Hepatocyte (in vitro differentiated cells): ENCODE results near the gene PCBP3.

Experiments used
- CTCF ChIP-seq: fragments of 200-600 bp; sonication (generic); IDR thresholded peaks from 2 replicates; pipeline ENCODE4 v1.5.1; 2016; ENCODE audit warnings: antibody characterized with exemption, mild to moderate bottlenecking; ENCODE audit not compliant: poor library complexity
- EZH2 ChIP-seq: fragments of 200-600 bp; sonication (generic); IDR thresholded peaks from 2 replicates; pipeline ENCODE4 v1.6.1; 2016; ENCODE audit warnings: antibody characterized with exemption, mild to moderate bottlenecking, borderline replicate concordance
- EZH2phosphoT487 ChIP-seq: fragments of 200-600 bp; sonication (generic); IDR thresholded peaks from one replicate; pipeline ENCODE4 v1.6.1; 2018; ENCODE audit warnings: antibody characterized with exemption, mild to moderate bottlenecking, low read depth, moderate library complexity; ENCODE audit not compliant: unreplicated experiment, severe bottlenecking

- TF ChIP-seq CTCF (no peak), EZH2 (no peak), EZH2phosphoT487 (no peak)
These were observed 10.8 kb upstream of the PCBP3 start for GRCh38 chr21:45632637-45633251.
